GM18505 (cell line): ENCODE results near the gene DISC1.

Experiments
- ATAC-seq: cut with Tn5 transposase; IDR thresholded peaks from one replicate; pipeline ENCODE4 v1.9.1; 2021; ENCODE audit not compliant: unreplicated experiment
- POLR2A ChIP-seq: IDR thresholded peaks from 4 replicates; pipeline ENCODE4 v1.6.1; 2011; ENCODE audit warnings: borderline replicate concordance; ENCODE audit not compliant: insufficient read depth, insufficient read length; ENCODE audit errors: extremely low read depth

Gene DISC1

GRCh38 chr1:231986631-231987336, 360.2 kb downstream of the DISC1 start:
- no peak for ATAC-seq
- TF ChIP-seq POLR2A: no peak

GRCh38 chr1:231990388-231990787, 363.8 kb downstream of the DISC1 start:
- no peak for TF ChIP-seq POLR2A

GRCh38 chr1:231991231-231991630, 364.6 kb downstream of the DISC1 start:
- TF ChIP-seq POLR2A: no peak
- no peak for ATAC-seq

More at GRCh38 chr1:231990388-231990787, 363.8 kb downstream of the DISC1 start:
- ATAC-seq: no peak

- TF ChIP-seq POLR2A: no peak
- no peak for ATAC-seq
Observed at GRCh38 chr1:231993968-231994455, 367.4 kb downstream of the DISC1 start.

- no peak for TF ChIP-seq POLR2A
- ATAC-seq: no peak
Observed at GRCh38 chr1:231998791-231999190, 372.2 kb downstream of the DISC1 start.

GRCh38 chr1:232005300-232005699, 378.7 kb downstream of the DISC1 start:
- no peak for ATAC-seq
- TF ChIP-seq POLR2A: no peak

GRCh38 chr1:232009741-232010140, 383.2 kb downstream of the DISC1 start:
- no peak for ATAC-seq
- TF ChIP-seq POLR2A: no peak

- no peak for ATAC-seq
- no peak for TF ChIP-seq POLR2A
Observed at GRCh38 chr1:232011961-232012360, 385.4 kb downstream of the DISC1 start.

GRCh38 chr1:232012773-232013386, 386.3 kb downstream of the DISC1 start:
- ATAC-seq: no peak
- no peak for TF ChIP-seq POLR2A

GRCh38 chr1:232014941-232015340, 388.4 kb downstream of the DISC1 start:
- no peak for TF ChIP-seq POLR2A
- ATAC-seq: no peak

GRCh38 chr1:232016616-232017015, 390.0 kb downstream of the DISC1 start:
- TF ChIP-seq POLR2A: no peak
- ATAC-seq: no peak

- ATAC-seq: no peak
- no peak for TF ChIP-seq POLR2A
Observed at GRCh38 chr1:232017057-232017456, 390.5 kb downstream of the DISC1 start.

- ATAC-seq: no peak
Observed at GRCh38 chr1:232017759-232018158, 391.2 kb downstream of the DISC1 start.

More at GRCh38 chr1:232017759-232018158, 391.2 kb downstream of the DISC1 start:
- no peak for TF ChIP-seq POLR2A
